Measurements from ENCODE around the gene LINGO1.
A peak's percentile ranks its signal among the peaks of the same experiment; 100 is the strongest.

The LINGO1 gene, protein sequence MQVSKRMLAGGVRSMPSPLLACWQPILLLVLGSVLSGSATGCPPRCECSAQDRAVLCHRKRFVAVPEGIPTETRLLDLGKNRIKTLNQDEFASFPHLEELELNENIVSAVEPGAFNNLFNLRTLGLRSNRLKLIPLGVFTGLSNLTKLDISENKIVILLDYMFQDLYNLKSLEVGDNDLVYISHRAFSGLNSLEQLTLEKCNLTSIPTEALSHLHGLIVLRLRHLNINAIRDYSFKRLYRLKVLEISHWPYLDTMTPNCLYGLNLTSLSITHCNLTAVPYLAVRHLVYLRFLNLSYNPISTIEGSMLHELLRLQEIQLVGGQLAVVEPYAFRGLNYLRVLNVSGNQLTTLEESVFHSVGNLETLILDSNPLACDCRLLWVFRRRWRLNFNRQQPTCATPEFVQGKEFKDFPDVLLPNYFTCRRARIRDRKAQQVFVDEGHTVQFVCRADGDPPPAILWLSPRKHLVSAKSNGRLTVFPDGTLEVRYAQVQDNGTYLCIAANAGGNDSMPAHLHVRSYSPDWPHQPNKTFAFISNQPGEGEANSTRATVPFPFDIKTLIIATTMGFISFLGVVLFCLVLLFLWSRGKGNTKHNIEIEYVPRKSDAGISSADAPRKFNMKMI

DNA sequence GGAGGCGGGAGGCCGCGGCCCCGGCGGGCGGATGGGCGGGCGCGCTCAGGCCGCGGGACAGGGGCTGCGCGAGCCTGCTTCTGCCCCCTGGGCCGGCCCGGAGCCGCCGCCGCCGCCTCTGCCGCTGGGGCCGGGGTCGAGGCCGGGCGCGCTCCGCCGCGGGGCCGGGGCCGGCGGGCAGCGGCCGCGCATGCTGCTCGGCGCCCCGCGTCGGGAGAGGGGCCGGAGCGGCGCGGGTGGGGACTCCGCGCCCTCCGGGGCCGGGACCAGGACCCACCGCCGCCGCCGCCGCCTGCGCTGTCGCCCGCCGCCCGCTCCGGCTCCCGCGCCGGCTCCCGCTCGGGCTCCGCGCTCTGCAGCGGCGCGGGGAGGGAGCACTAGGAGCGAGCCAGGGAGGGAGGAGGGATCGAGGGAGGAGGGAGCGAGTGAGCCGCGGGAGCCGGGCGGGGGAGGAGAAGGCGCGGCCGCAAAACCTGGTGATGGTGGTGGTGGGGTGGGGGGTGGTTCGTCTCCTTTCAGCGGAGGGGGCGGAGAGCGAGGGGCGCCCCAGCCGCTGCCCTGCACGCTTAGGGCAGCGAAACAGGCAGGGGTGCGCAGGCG, at the start of gene LINGO1:
Gene LINGO1, minus strand, starts transcription at position 379 of the 600 bp plus-strand sequence. CDS start 597 bp downstream, outside the sequence.
- no peak for DNase-seq (ENCODE audit: low spot score)

DNA sequence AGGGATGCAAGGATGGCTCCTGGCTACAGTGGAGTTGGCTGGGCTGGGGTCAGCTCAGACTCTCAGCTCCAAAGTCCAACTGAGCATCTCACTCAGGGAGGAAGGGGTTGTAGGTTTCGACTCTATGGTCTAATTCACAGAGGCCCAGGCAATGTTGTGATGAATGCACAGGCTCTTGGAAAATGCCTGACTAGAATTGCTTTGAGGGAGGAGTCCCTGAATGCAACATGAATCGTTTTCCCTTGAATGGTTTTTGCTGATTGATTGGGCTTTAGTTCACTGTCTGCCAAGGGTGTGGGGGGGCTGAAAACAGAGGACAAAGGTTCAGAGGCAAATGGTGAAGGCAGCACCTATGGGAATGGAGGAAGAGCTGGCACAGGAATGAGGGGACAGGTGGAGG, 48.6 kb upstream of the LINGO1 start:
- no peak for DNase-seq (ENCODE audit: low spot score)

DNA sequence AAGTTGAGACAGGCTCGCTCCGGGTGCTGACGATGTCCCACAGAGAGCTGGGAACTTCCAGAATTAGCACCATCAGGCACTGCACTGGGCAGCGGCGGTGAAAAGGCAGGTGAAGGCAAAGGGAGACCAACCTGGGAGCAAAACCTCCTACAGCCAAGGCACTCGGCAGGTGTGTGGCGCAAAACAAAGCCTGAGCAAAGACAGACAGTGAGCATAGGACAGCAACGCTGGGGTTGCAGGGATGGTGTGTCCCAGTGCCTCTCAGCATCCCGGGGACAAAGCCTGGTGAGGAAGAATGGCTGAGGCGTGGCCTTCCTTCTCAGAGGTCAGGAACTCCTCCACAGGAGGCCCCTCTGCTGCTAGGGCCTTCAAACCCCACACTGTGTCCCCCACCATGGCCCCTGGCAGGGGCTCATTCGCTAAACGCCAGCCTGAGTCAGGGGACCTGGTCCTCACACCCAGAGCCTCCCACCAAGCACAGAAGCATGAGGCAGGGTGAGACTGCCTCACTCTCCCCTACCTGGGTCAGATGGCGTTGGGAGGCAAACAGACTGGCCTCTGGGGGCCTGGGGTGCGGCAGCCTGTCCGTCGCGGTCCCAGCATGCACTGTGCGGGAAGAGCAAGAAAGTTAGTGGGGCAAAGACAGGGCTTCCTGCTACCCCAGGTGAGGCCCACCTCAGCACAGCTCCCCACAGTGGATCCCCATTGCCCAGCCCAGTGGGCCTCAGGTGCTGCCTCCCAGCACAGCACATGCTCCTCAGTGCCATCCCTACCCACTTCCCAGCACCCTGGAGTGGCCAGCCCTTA, 44.1 kb upstream of the LINGO1 start:
- DNase-seq (ENCODE audit: low spot score) = no peak

DNA sequence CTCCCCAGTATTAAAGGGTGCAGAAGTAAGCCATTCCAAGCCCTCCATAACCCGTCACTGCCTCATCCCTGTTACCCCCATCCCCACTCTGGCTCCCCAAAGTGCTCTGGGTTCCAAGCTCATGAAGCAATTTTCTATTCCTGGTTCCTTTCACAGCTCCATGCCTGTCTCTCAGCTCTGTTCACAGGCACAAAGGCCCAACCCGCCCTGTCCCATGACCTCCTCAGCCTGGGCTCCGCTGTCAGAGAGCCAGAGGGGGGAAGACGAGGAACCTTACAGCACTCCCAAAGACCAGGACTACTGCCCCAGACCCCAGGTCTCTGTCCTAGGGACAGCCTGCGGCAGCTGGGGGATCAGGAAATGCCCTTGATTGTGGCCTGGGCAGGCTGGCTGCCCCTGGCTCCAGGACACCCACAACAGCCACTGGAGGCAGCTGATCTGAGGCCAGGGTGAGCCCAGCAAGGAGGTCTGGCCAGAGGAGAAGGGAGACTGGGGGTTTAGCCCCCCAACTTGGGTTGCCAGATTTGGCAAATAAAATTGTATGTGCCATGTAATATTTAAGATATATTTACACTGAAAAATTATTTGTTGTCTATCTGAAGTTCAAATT, 43.2 kb upstream of the LINGO1 start:
- DNase-seq (ENCODE audit: low spot score) = no peak

DNA sequence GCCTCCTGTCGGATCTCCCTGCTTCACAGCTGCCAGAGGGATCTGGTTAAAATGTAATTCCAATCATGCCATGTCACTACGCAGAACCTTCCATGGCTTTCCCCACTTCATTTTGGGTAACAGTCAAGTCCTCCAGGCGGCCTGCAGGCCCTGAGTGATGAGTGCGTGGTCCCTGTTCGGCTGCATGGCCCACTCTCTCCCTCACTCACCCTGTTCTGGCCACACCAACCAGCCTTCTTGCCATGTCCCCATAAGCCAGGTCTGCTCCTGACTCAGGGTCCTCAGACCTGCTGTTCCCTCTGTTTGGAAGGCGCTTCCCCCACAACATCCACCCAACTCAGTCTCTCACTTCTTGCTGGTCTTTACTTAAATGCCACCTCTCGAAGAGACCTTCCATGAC, 41.6 kb upstream of the LINGO1 start:
- no peak for DNase-seq (ENCODE audit: low spot score)

DNA sequence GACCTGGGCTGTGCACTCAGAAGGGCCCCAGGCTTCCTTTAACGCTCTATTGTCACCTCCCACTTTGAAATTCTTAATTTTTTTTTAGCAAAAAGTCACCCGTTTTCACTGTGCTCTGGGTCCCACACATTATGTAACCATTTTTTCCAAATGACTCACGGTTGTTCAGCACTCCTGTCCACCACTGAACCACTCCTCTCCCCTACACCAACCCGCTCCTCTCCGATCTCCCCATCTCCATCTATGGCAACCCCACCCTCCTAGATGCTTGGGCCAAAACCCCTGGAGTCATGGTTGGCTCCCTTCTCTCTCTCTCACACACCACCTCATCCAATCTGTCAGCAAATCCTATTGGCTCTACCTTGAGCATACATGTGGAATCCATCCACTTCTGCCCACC, 41.2 kb upstream of the LINGO1 start:
- no peak for DNase-seq (ENCODE audit: low spot score)

DNA sequence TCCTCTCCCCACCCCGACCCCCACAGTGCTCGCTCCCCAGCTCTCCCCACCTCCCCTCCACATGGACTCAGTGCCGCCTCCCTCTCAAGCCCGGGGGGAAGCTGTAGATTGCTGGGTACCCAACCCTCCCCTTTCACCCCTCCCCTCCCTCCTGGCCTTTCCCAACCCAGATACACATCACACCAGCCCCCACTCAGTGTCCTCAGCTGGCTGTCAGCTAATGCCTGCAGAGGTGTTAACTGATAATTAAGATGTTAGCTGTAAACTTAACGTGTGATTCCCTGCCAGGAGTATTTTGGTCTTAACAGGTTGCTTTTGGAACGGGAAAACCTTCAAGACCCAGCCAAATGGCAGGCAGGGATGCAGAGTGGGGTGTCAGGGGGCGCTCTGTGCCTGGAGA, 39.4 kb upstream of the LINGO1 start:
- no peak for DNase-seq (ENCODE audit: low spot score)

DNA sequence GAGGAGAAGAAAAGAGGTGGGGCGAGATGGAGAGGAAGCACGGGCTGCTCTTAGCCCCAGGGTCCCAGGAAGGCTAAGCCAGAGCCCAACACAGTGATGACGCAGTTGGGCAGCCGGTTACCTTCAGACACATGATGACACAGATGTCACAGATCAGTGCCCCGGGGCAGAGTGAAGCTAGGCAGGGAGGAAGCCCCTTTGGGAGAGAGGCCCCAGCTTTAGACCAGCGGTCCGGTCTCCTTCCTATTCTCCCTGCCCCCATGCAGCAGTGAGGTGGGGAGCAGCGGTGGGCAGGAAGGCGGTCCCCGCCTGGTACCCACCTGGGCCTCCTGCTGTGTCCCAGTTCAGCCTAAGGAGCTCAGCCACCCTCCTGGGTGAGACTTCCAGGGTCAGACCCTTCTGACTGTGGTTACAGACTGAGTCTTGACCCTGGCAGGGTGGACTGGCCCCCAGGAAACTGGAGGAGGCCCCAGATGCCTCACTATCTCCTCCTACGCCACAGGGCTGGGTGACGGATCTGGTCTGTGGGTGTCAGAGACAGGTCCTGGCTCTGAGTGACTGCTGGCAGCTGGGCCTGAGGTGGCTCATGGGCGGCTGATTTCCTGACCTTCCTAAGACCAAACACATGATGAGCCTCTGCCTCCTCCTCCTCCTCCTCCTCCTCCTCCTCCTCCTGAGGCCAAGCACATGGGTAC, 38.8 kb upstream of the LINGO1 start:
- DNase-seq (ENCODE audit: low spot score) = no peak

DNA sequence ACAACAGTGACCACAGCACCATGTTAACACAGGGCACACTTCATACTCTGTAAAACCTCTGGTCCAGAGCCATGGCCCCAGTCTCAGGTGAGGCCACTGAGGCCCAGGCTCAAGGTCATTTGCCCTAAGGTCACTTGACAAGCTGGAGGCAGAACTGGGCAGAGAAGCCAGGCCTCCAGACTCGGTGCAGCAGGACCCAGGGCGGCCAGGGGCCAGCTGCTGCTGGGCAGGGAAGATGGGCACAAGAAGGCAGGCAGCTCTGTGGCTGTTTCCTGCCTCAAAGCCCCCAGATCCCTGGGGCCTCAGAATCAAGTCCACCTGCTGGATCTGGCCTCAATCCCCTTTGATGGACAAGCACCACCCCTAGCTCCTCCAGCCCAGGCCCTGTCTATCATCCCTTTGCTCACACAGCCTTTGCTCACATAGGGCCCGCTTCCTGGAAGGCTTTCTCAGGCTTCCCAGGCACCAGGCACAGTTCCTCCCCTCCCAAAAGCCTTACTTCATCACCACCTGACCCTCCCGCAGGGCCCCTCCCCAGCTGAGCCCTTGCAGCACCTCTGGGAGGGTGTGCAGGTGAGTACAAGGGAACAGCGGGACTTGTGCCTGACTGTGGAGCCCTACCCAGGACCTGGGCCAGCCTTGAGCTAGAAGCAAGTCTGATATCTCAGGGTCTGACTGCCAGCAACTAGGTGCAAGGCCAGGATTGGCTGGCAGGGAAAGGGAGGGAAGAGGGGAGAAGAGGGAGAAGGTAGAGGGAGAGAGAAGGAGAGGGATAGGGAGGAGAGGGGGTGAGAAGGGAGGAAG, 38.0 kb upstream of the LINGO1 start:
- DNase-seq (ENCODE audit: low spot score) = no peak

DNA sequence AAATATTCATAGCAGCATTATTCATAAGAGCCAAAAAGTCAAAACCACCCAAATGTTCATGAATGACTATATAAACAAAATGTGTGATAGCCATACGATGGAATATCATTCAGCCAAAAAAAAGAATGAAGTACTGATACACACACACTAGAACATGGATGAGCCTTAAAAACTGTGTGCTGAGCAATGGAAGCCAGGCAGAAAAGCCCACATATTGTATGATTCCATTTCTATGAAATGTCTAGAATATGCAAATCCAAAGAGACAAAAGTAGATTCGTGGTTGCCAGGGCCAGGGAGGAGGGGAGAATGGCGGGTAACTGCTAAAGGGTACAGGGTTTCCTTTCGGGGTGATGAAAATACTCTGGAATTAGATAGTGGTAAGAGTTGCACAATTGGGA, 37.2 kb upstream of the LINGO1 start:
- no peak for DNase-seq (ENCODE audit: low spot score)

DNA sequence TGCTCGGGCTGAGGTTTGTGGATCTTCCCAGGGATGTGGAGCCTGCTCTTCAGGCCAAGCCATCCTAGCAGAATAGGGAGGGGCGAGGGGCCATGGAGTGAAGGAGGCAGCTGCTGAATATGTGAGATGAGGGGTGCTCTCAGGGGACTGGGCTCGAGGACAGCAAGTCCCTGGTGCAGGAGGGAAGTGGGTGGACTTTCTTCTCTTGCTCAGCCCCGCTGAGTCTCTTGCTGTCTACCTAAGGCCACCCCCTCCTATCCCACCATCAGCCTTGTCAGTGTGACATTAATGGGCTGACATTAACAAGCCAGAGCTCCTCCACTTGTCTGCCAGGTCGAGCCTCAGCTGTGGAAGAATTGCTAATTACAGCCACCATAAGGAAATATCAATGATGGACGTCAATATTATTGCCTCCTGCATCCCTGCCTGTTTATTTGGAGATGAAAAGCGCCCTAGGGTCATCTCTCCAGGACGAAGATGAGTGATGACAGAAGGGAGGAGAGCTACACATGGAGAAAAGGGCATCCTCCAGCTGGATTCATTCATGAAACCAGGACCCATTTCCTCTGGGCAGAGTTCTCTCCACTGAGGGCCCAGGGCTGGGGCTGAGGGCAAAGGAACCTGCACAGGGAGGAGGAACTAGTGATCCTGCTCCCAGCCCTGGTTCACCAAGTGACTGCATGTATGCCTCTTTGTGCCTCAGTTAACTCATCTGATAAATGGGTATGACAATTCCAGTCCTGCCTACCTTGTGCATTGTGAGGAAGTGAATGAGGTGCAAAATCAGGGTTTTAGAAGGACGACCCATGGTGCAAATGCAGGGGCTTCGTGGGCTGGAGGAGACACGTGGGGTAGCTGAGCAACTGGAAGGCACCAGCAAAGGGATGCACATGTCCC, 34.9 kb upstream of the LINGO1 start:
- no peak for DNase-seq (ENCODE audit: low spot score)

DNA sequence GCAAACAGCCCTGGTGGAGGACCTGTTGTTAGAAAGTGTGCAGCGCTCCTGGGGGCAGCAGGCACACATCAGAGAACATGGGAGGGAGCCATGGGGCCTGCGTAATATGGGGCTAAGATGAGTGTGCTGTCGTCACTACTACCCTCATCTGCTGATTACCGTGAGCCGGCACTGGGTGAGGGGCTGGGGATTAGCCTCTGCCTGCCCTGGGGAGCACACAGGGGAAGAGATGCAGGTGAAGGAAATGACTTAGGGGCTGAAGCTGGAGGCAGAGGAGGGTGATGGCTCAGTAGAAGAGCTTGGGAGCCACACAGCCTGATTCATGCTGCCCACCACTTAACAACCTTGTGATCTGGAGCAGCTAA, 33.6 kb upstream of the LINGO1 start:
- no peak for DNase-seq (ENCODE audit: low spot score)

DNA sequence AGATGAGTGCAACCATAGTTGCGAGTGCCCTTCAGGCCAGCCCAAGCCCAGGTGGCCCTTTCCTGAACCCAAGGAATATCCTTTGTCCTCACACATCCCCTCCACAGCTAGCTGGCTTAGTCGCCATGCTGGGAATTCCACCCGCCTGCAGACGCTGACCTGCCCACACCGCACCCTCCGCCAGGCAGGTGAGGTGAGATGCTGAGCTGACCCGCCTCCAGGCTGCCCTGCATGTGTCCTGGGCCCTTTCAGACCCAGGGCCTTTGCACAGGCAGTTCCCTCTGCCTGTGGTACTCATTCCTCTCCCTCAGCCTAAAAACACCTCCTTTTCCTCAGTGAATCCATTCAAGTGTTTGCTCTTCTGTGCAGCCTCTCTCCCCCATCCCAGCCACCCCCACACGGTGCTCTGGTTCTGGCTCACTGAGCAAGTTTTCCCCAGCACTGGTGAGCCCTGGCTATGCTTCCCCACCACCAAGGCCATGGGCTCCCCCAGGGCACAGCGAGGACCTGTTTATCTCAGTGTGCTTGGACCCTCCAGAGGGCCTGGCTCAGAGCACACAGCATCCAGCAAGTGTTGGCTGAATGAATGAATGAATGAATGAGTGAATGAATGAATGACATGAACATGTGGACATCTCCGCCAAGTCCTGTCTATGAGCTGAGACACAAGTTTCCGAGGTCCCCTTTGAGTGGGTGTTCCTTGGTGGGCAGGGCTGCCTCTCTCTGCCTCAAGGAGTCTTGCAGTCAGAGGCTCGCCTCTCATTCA, 33.0 kb upstream of the LINGO1 start:
- no peak for DNase-seq (ENCODE audit: low spot score)

DNA sequence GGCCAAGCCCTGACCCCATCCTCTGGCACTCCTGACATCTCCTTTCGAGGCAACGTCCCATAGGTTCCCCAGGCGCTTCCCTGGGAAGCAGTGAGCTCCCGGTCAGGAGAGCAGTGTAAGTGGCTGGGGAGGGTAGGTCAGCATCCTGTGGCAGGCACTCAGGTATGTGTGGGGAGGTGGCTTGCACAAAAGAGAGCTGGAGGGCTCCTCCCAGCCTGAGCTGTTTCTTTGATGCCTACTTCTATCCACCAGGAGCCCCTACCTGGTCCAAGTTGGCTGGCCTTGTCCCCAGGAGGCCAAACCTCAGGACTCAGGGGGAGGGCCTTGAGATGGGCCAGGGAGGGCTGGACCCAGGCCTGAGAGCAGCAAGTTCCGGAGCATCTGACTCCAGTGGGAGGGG, 31.7 kb upstream of the LINGO1 start:
- DNase-seq (ENCODE audit: low spot score) = no peak

DNA sequence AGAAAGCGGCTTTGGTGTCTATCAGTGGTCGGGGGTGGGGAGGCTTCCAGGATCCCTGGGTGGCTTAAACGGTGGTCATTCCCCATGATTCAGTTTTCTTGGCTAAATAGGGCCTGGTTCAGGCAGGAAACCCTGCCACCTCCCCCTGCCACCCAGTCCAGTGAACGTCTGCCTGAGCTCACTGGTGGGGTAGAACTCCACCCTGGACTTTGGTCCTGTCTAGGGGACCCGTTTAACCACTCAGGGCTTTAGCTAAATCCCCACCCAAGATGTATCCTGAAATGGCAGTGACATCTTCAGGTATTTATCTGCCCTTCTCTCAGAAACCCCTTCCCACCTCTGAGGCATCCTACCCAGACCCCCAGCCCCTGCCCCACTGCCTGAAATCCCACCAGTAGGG, 30.5 kb upstream of the LINGO1 start:
- no peak for DNase-seq (ENCODE audit: low spot score)

DNA sequence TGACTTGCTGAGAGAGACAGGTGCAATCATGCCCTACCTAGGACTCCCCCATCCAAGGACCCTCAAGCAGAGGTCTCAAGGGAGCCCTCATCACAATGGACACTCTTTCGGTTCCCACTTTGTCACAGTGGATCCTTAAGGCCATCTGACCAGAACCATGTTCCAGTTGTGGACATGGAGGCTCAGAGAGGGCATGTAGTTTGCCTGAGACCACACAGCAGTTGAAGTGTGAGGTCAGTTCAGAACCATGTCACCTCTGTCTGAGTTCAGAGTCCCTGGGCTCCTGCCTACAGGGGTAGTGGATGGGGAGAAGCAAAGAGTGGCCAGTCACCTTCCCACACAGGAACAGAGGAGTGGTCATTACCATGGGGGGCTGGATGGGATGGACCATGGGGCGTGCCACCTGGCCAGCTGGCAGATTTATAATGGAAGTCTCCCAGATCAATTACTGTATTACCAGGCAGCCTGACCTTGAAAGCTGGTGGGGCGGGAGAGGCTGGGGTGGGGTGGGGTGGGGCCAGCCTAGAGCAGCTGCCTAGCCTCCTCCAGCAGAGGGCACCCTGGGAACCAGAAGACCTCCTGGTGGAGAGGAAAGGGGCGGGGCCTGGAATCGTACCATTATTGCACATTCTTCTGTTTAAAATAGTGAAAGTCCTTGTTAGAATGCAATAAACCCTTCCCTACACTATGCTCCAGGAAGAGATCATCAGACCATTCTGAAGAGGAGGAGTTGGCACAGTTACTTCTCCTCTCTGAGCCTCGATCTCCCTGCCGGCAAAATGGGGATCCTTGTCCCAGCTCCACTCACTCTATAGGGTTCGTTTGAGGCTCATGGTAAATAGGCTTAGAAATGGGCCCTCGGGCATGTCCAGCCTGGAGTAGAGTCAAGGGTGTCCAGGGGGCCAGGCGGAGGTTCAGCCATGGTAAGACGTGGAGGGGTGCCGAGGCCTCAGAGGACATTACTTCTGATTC, 26.9 kb upstream of the LINGO1 start:
- DNase-seq (ENCODE audit: low spot score) = peak; percentile 42

DNA sequence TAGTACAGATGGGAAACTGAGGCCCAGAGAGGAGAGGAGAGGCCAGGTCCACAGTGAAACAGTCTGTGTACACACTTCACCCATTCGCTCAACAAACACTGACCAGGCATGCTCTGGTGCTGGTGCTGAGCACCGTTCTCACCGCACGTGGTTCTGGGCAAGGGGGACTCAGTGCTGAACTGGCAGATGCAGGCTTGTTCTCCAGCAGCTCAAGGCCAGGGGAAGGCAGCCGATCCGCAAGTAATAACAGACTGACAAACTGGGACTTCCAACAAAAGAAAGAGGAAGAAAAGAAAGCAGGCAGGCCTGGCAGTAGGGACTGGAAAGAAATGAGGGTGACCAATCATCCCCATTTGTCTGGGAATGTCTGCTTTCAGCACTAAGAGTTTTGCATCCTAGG, 25.6 kb upstream of the LINGO1 start:
- no peak for DNase-seq (ENCODE audit: low spot score)

Measured in activated CD4-positive, alpha-beta T cell treated with anti-CD3 and anti-CD28 coated beads, Interleukin-2, Interleukin-4, amounts not matched to agents 100 ng/mL and 50 ng/mL, durations not matched to agents 16 hours and 8 hours (primary cell).